HS-27A (cell line): ENCODE measurements around the gene TCFL5.

ENCODE experiments used
- DNase-seq: peaks from one replicate; pipeline ENCODE4 v3.0.0-alpha.2; 2012; ENCODE audit warnings: low read depth, missing footprints

Gene TCFL5

GRCh38 chr20:62795023-62795761, 66.4 kb downstream of the TCFL5 start:
- DNase-seq, result no peak

- peak; percentile 75 for DNase-seq
Observed at GRCh38 chr20:62794007-62794724, 67.5 kb downstream of the TCFL5 start.

- no peak for DNase-seq
Observed at GRCh38 chr20:62793757-62794006, 67.9 kb downstream of the TCFL5 start.

- no peak for DNase-seq
Observed at GRCh38 chr20:62792940-62793756, 68.5 kb downstream of the TCFL5 start.

- no peak for DNase-seq
Observed at GRCh38 chr20:62792182-62792939, 69.3 kb downstream of the TCFL5 start.

GRCh38 chr20:62791301-62792181, 70.1 kb downstream of the TCFL5 start:
- DNase-seq, result peak; percentile 73
